Ishikawa (cell line): ENCODE data around the gene STAG1.

Source experiments
- CEBPB ChIP-seq: IDR thresholded peaks from 2 replicates; pipeline ENCODE4 v1.6.1; 2012
- CREB1 ChIP-seq: IDR thresholded peaks from 2 replicates; pipeline ENCODE4 v1.6.1; 2012; ENCODE audit warnings: low read depth
- EGR1 ChIP-seq: IDR thresholded peaks from 2 replicates; pipeline ENCODE4 v1.6.1; 2012
- EP300 ChIP-seq: IDR thresholded peaks from 2 replicates; pipeline ENCODE4 v1.6.1; 2012; ENCODE audit warnings: borderline replicate concordance
- FOXM1 ChIP-seq: IDR thresholded peaks from 2 replicates; pipeline ENCODE4 v1.6.1; 2012; ENCODE audit warnings: low read depth, borderline replicate concordance
- MAX ChIP-seq: IDR thresholded peaks from 2 replicates; pipeline ENCODE4 v1.6.1; 2012
- NFIC ChIP-seq: IDR thresholded peaks from 2 replicates; pipeline ENCODE4 v1.6.1; 2012
- RAD21 ChIP-seq: IDR thresholded peaks from 2 replicates; pipeline ENCODE4 v1.6.1; 2012; ENCODE audit warnings: low read depth
- TAF1 ChIP-seq: IDR thresholded peaks from 2 replicates; pipeline ENCODE4 v1.6.1; 2012; ENCODE audit warnings: low read depth, mild to moderate bottlenecking
- TCF12 ChIP-seq: IDR thresholded peaks from 2 replicates; pipeline ENCODE4 v1.6.1; 2012; ENCODE audit warnings: low read depth
- TEAD4 ChIP-seq: IDR thresholded peaks from 2 replicates; pipeline ENCODE4 v1.6.1; 2012
- USF1 ChIP-seq: IDR thresholded peaks from 2 replicates; pipeline ENCODE4 v1.6.1; 2012
- YY1 ChIP-seq: IDR thresholded peaks from 2 replicates; pipeline ENCODE4 v1.6.1; 2012; ENCODE audit warnings: low read depth
- ZBTB7A ChIP-seq: IDR thresholded peaks from 2 replicates; pipeline ENCODE4 v1.6.1; 2012; ENCODE audit warnings: low read depth
- TF ChIP-seq, protein P1 (sequence below): IDR thresholded peaks from 2 replicates; pipeline ENCODE4 v1.6.1; 2012; ENCODE audit warnings: low read depth, mild to moderate bottlenecking

The STAG1 gene

DNA sequence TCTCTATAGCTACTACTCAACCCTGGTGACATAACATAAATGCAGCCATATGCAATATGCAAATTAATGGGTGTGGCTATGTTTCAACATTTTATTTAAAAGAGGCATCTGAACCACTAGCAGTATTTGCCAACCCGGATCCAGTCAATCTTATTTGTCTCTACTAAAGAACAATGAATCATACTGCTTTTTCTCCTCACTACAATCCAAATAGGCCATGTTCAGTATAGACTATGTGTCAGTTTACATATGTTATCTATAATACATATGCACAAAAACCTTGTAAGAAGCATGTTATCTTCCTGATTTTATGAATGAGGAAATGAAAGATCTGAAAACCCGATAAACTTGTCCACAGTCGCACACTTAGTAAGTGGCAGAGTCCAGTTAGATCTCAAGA is 125.7 kb downstream of the STAG1 start:
- TF ChIP-seq MAX (no peak), RAD21 (no peak), TCF12 (no peak), EP300 (no peak), USF1 (no peak), CEBPB (no peak), CREB1 (no peak), TEAD4 (no peak)

GRCh38 chr3:136624894-136625815 is 127.0 kb downstream of the STAG1 start:
- TF ChIP-seq TCF12 (peak; percentile 19; the same call in 1 of the 2 replicates), TAF1 (no peak), TEAD4 (peak; percentile 96), RAD21 (no peak), FOXM1 (no peak), MAX (no peak), ZBTB7A (no peak), CEBPB (0 out of 2 replicates have a peak, but pooled peaks have one; percentile 31), EP300 (peak; percentile 45; the same call in 1 of the 2 replicates), EGR1 (no peak), USF1 (peak; percentile 55; the same call in 1 of the 2 replicates), CREB1 (no peak), YY1 (no peak), NFIC (no peak)
- TF ChIP-seq, protein P1, sequence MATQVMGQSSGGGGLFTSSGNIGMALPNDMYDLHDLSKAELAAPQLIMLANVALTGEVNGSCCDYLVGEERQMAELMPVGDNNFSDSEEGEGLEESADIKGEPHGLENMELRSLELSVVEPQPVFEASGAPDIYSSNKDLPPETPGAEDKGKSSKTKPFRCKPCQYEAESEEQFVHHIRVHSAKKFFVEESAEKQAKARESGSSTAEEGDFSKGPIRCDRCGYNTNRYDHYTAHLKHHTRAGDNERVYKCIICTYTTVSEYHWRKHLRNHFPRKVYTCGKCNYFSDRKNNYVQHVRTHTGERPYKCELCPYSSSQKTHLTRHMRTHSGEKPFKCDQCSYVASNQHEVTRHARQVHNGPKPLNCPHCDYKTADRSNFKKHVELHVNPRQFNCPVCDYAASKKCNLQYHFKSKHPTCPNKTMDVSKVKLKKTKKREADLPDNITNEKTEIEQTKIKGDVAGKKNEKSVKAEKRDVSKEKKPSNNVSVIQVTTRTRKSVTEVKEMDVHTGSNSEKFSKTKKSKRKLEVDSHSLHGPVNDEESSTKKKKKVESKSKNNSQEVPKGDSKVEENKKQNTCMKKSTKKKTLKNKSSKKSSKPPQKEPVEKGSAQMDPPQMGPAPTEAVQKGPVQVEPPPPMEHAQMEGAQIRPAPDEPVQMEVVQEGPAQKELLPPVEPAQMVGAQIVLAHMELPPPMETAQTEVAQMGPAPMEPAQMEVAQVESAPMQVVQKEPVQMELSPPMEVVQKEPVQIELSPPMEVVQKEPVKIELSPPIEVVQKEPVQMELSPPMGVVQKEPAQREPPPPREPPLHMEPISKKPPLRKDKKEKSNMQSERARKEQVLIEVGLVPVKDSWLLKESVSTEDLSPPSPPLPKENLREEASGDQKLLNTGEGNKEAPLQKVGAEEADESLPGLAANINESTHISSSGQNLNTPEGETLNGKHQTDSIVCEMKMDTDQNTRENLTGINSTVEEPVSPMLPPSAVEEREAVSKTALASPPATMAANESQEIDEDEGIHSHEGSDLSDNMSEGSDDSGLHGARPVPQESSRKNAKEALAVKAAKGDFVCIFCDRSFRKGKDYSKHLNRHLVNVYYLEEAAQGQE: no peak

DNA sequence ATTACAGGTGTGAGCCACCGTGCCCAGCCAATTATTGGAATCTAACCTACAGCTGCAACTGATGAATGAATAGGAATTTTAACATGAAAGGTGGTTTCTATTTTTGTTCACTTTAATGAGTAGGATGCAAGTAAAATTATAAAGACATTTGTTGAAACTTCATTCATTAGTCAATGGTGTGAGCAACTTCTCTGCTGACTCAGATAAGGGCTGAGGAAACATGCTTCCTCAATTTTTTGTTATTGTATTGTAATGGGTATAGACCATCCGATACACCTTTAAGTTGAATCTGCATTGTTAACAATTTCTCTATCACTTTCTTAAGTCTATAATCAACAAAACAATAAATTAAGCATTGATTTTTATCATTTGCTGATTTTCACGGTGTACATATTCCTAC is 127.8 kb downstream of the STAG1 start:
- no peak for TF ChIP-seq ZBTB7A
- TF ChIP-seq MAX: no peak
- no peak for TF ChIP-seq TAF1
- TF ChIP-seq EP300: no peak
- TF ChIP-seq USF1: no peak
- TF ChIP-seq EGR1: no peak
- no peak for TF ChIP-seq TCF12
- TF ChIP-seq RAD21: no peak

DNA sequence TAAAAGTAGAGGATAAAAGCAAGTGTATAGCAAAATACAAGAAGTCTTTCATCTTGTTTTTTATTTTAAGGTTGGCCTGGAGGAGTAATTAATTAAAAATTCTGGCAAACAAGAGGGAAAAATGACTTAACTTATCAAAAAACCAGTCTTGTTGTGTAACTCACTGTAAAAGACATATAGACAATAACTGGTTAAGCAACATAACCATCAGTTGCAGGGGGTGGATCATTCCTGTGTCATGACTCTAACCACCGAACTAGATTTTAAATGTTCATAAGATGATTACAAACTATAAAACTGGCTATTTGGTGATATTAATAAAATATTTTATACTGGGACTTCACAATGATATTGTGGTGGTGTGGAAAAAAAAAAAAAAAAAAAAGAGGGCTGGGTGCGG is 130.6 kb downstream of the STAG1 start:
- TF ChIP-seq MAX: no peak
- TF ChIP-seq, protein P1: no peak
- no peak for TF ChIP-seq FOXM1
- no peak for TF ChIP-seq ZBTB7A
- TF ChIP-seq YY1: no peak
- TF ChIP-seq RAD21: no peak

- TF ChIP-seq, protein P1: no peak
- no peak for TF ChIP-seq NFIC
- TF ChIP-seq RAD21: no peak
- no peak for TF ChIP-seq MAX
- no peak for TF ChIP-seq CEBPB
- TF ChIP-seq TAF1: no peak
- no peak for TF ChIP-seq YY1
- TF ChIP-seq FOXM1: no peak
- TF ChIP-seq TEAD4: no peak
- TF ChIP-seq USF1: no peak
- TF ChIP-seq EGR1: no peak
- no peak for TF ChIP-seq TCF12
- TF ChIP-seq CREB1: no peak
- no peak for TF ChIP-seq EP300
- TF ChIP-seq ZBTB7A: no peak
These were observed 131.7 kb downstream of the STAG1 start for GRCh38 chr3:136620436-136620835.
